HepG2 (cell line): ENCODE measurements around the gene CALY. TPM values are rescaled to one million over a fixed set of nuclear protein-coding genes. Genes with fewer than 3 reads are reported as not detected.

Experiments
- CHD4 ChIP-seq: fragments of 200-600 bp; sonication (generic); IDR thresholded peaks from 2 replicates; pipeline ENCODE4 v1.7.0; 2017; ENCODE audit warnings: mild to moderate bottlenecking, low read length, borderline replicate concordance
- MLXIP ChIP-seq: sonication (generic); formaldehyde crosslinking; IDR thresholded peaks from 2 replicates; pipeline ENCODE4 v1.9.0; 2021; ENCODE audit warnings: missing genetic modification reagents, borderline replicate concordance
- PATZ1 ChIP-seq: sonication (generic); formaldehyde crosslinking; IDR thresholded peaks from 2 replicates; pipeline ENCODE4 v1.4.0; 2020; ENCODE audit warnings: missing genetic modification reagents
- POLR2G ChIP-seq: fragments of 200-400 bp; formaldehyde crosslinking; IDR thresholded peaks from 2 replicates; pipeline ENCODE4 v1.6.1; 2018; ENCODE audit warnings: mild to moderate bottlenecking, low read depth, low read length, moderate library complexity
- RXRA ChIP-seq: sonication (generic); formaldehyde crosslinking; IDR thresholded peaks from 2 replicates; pipeline ENCODE4 v1.5.1; 2020; ENCODE audit warnings: missing genetic modification reagents
- ZBTB7B ChIP-seq: sonication (generic); formaldehyde crosslinking; IDR thresholded peaks from 2 replicates; pipeline ENCODE4 v1.4.0; 2020; ENCODE audit warnings: missing genetic modification reagents
- ZNF136 ChIP-seq: sonication (generic); formaldehyde crosslinking; IDR thresholded peaks from 2 replicates; pipeline ENCODE4 v1.8.1; 2022; ENCODE audit warnings: low read depth, mild to moderate bottlenecking, moderate library complexity, missing genetic modification reagents
- ZNF224 ChIP-seq: sonication (generic); formaldehyde crosslinking; IDR thresholded peaks from 2 replicates; pipeline ENCODE4 v1.5.0; 2020; ENCODE audit warnings: mild to moderate bottlenecking, missing genetic modification reagents
- ZNF24 ChIP-seq: fragments of 450-650 bp; IDR thresholded peaks from 2 replicates; pipeline ENCODE4 v1.6.1; 2017; ENCODE audit warnings: antibody characterized with exemption, mild to moderate bottlenecking
- ZNF263 ChIP-seq: sonication (generic); formaldehyde crosslinking; IDR thresholded peaks from 2 replicates; pipeline ENCODE4 v1.4.0; 2020; ENCODE audit warnings: missing genetic modification reagents
- ZNF280D ChIP-seq: sonication (generic); formaldehyde crosslinking; IDR thresholded peaks from 2 replicates; pipeline ENCODE4 v1.5.1; 2020; ENCODE audit warnings: mild to moderate bottlenecking, missing genetic modification reagents
- ZNF362 ChIP-seq: sonication (generic); formaldehyde crosslinking; IDR thresholded peaks from 2 replicates; pipeline ENCODE4 v1.4.0; 2020; ENCODE audit warnings: missing genetic modification reagents, mild to moderate bottlenecking, borderline replicate concordance
- ZNF577 ChIP-seq: sonication (generic); formaldehyde crosslinking; IDR thresholded peaks from 2 replicates; pipeline ENCODE4 v1.4.0; 2020; ENCODE audit warnings: mild to moderate bottlenecking, low read depth, missing genetic modification reagents, borderline replicate concordance
- polyA plus RNA-seq, 8 experiments: library from polyadenylated mRNA; depleted of rRNA in 3 of 8; stranded (reverse) in 7 of 8; unstranded in 1 of 8; fragments of >200 nt; fragmentation: Illumina TruSeq in 4 of 8; extraction: Trizol in 4 of 8; gene quantifications; 2 replicates each; pipeline versions ENCODE4 v1.2.1 to v1.2.3, GENCODE V29; 2011 to 2016; ENCODE audit warnings: low read depth in 4 of 8, missing spikeins in 1 of 8, mixed read lengths in 1 of 8; ENCODE audit not compliant: insufficient read depth in 1 of 8
- total RNA-seq, 5 experiments: library from RNA; depleted of rRNA; stranded (reverse); fragments of >200 nt; fragmentation: Illumina TruSeq; extraction: Trizol; gene quantifications; 2 replicates each; pipeline ENCODE4 v1.2.3, GENCODE V29; 2016; ENCODE audit warnings: low read depth in 1 of 5
- TF ChIP-seq, protein P1 (sequence below): sonication (generic); formaldehyde crosslinking; IDR thresholded peaks from 2 replicates; pipeline ENCODE4 v1.9.0; 2022; ENCODE audit warnings: missing genetic modification reagents, mild to moderate bottlenecking, borderline replicate concordance

CALY gene
- total and polyA plus RNA-seq, 2 of the 13 experiments (the other 11 are each of a cell fraction or from before 2014, with no cell fraction given), result 0.08 TPM; not detected in 1

DNA sequence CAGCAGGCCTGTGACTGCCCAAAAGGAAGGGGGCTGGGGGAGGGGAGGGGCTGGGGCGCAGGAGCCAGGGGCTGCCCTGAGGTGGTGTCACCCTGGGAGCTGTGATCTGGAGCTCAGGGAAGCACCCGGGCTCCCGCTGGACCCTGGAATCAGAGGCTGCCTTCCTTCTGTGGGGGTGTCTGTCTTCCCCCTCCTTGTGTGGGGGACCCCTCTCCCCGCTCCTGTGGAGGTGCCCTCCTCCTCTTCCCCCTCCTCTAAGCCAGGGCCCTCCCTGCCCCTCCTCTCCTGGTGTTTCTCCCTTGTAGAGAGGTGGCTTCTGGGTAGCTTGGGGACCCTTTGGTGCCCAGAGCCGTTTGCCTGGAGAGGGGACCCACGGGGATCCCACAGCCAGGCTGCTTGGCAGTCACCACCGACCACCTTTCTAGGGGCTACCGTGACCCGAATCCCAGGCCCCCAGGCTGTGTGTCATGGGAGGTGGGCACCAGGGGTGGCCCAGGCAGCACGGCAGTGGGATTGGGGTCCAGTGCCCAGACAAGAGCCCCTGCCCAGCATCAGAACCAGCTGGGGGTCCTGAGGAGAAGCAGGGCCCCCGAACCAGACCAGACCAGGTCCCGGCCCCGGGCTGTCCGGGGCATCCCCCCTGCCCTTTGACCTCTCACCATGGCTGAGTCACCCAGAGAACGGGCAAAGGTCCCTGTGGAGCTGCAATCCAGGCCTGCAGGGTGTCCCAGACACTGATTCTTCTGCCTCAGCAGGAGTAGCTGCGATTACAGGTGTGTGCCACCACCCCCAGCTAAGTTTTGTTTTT is 11.2 kb upstream of the CALY start (continued):
- TF ChIP-seq, protein P1, sequence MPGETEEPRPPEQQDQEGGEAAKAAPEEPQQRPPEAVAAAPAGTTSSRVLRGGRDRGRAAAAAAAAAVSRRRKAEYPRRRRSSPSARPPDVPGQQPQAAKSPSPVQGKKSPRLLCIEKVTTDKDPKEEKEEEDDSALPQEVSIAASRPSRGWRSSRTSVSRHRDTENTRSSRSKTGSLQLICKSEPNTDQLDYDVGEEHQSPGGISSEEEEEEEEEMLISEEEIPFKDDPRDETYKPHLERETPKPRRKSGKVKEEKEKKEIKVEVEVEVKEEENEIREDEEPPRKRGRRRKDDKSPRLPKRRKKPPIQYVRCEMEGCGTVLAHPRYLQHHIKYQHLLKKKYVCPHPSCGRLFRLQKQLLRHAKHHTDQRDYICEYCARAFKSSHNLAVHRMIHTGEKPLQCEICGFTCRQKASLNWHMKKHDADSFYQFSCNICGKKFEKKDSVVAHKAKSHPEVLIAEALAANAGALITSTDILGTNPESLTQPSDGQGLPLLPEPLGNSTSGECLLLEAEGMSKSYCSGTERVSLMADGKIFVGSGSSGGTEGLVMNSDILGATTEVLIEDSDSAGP, result peak; percentile 66; the same call in 1 of the 2 replicates
- TF ChIP-seq ZNF577 (no peak), CHD4 (peak; percentile 69; the same call in 1 of the 2 replicates), ZNF280D (CRISPR knock-in tag) (peak; percentile 17; the same call in 1 of the 2 replicates), ZNF136 (CRISPR knock-in tag) (0 out of 2 replicates have a peak, but pooled peaks have one; percentile 52), POLR2G (peak; percentile 60; the same call in 1 of the 2 replicates), ZNF224 (CRISPR knock-in tag) (no peak), ZNF24 (no peak), PATZ1 (peak; percentile 55), ZBTB7B (CRISPR knock-in tag) (peak; percentile 91), MLXIP (CRISPR knock-in tag) (no peak), ZNF263 (0 out of 2 replicates have a peak, but pooled peaks have one; percentile 14), ZNF362 (peak; percentile 86), RXRA (CRISPR knock-in tag) (peak; percentile 58)
